Stimulated activated CD8-positive, alpha-beta memory T cell treated with anti-CD3 and anti-CD28 coated beads, Interleukin-7, amount 100 ng/mL, for 4 hours (primary cell): Measurements from ENCODE around the gene SYNGR2.
"Not testable (repeated sequence)": the region's sequence is repeated elsewhere in the genome, so short reads cannot be mapped to it uniquely, and the experiment has no call there.

Source experiments
- DNase-seq, 2 donors: peaks; one replicate each; pipeline ENCODE4 v3.0.0-alpha.2; 2020; ENCODE audit warnings: low read depth in 2 of 2

SYNGR2 gene

DNA sequence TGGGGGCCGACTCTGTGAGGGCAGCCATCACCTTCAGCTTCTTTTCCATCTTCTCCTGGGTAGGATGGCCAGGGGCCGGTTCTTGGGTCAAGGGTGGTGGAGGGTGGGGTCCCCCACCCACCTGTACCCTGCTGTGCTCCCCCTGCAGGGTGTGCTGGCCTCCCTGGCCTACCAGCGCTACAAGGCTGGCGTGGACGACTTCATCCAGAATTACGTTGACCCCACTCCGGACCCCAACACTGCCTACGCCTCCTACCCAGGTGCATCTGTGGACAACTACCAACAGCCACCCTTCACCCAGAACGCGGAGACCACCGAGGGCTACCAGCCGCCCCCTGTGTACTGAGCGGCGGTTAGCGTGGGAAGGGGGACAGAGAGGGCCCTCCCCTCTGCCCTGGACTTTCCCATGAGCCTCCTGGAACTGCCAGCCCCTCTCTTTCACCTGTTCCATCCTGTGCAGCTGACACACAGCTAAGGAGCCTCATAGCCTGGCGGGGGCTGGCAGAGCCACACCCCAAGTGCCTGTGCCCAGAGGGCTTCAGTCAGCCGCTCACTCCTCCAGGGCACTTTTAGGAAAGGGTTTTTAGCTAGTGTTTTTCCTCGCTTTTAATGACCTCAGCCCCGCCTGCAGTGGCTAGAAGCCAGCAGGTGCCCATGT is 3.3 kb downstream of the SYNGR2 start:
- DNase-seq: not testable (repeated sequence)

DNA sequence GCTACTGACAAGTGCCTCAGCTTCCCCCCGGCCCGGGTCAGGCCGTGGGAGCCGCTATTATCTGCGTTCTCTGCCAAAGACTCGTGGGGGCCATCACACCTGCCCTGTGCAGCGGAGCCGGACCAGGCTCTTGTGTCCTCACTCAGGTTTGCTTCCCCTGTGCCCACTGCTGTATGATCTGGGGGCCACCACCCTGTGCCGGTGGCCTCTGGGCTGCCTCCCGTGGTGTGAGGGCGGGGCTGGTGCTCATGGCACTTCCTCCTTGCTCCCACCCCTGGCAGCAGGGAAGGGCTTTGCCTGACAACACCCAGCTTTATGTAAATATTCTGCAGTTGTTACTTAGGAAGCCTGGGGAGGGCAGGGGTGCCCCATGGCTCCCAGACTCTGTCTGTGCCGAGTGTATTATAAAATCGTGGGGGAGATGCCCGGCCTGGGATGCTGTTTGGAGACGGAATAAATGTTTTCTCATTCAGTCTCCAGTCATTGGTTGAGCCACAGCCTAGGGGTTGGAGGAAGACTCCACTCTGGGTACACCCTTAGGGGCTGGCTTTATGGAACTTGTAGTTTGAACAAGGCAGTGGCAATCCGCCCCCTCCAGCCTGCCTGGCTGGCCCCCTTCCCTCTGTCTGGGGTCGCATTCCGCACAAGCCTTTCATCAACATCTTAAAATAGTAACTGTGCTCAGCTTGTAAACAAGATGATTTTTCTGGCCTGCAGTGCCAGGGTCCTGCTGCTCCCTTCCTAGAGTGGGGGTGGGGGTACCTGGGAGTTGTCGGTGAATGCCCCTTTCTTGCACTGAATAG is 4.1 kb downstream of the SYNGR2 start:
- DNase-seq: no peak

- no peak for DNase-seq
Observed at GRCh38 chr17:78173097-78173715, 4.8 kb downstream of the SYNGR2 start.

- no peak for DNase-seq
Observed at GRCh38 chr17:78174346-78174869, 6.0 kb downstream of the SYNGR2 start.

GRCh38 chr17:78174870-78175642 is 6.7 kb downstream of the SYNGR2 start:
- DNase-seq: no peak

GRCh38 chr17:78175643-78175981 is 7.2 kb downstream of the SYNGR2 start:
- DNase-seq: no peak

- peak; percentile 38 to 67 for DNase-seq
Observed at GRCh38 chr17:78176548-78177025, 8.2 kb downstream of the SYNGR2 start.

- DNase-seq: no peak
Observed at GRCh38 chr17:78179372-78179771, 11.0 kb downstream of the SYNGR2 start.

- no peak for DNase-seq
Observed at GRCh38 chr17:78180083-78180482, 11.7 kb downstream of the SYNGR2 start.

DNA sequence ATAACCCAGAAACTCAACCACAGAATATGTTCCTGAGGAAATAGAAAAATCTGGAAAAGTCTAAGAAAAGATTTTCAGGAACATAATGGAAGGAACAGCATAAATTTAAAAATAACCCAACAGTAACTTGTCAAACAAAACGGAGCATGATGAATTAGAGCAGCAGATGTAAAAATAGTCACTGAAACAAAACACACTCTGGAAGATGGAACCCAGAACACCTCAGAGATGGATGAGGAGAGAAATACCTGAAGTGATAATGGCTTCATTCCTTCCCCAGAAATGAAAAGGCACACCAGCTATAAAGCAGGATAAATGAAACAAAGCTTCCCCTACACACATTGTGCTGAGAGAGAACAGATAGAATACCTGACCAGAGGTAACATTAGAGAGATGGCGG is 12.1 kb downstream of the SYNGR2 start:
- no peak for DNase-seq

DNA sequence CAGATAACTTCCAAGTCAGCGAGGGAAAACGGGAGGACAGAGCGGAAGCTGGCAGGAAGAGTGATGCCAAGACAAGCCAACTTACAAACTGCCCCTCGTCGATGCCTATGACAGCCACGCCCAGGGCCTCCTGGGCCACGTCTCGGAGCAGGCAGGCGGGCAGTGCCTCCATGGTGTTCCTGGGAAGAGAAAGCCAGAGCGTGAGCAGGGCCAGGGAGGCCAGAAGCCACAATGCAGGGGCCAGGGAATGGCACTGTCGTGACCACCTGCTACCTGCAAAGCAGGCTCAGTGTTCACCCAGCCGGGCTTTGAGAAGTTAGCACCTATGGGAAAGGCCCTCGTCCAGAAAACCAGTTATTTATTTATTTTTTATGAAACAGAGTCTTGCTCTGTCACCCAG is 14.1 kb downstream of the SYNGR2 start:
- no peak for DNase-seq

DNA sequence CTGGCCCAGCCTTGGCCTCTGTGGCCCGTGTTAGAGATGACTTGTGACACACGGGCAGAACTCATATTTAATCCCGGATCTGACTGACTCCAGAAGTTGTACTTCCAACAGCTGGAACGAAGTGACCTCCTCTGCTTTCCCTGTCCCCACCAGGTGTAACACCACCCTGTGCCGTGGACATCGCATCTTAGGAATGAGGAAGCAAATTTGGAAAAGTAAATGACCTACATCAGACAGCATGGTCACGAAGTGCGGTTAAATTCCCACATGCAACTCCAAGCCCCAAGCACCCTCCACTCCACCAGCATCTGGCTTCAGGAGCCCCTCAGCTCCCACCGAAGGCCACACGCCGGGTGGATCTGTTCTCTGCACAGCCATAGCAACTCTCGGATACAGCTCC is 15.5 kb downstream of the SYNGR2 start:
- no peak for DNase-seq

- DNase-seq: no peak
Observed at GRCh38 chr17:78184351-78184750, 16.0 kb downstream of the SYNGR2 start.

DNA sequence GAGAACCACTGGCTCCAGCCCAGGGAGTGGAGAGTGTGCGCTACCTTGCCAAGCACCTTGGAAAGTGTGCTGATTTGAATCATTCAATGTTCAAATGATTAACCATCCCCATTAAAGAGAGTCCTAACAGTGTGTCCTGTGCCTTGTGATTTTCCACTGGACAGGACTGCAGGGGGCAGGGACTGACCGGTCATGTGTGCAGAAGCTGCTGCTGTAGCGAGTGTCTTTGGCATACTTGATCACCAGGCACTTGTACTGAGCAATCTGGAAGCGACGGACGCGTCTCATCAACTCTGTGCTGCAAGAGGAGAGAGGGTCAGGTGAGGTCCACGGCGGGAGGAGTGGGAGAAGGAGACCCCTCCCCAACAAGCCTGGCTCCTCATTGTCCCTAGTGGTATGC is 16.5 kb downstream of the SYNGR2 start:
- DNase-seq: no peak

- no peak for DNase-seq
Observed at GRCh38 chr17:78185981-78186691, 17.8 kb downstream of the SYNGR2 start.

- peak; percentile 38 to 66 for DNase-seq
Observed at GRCh38 chr17:78186692-78187595, 18.6 kb downstream of the SYNGR2 start, which contains the start of the genes AFMID and TK1. TSS of gene AFMID (plus strand) at chr17:78187362. CDS start at chr17:78187371, 9 bp downstream. TSS of gene TK1 (minus strand) at chr17:78187052. CDS start at chr17:78186994, 58 bp downstream.

DNA sequence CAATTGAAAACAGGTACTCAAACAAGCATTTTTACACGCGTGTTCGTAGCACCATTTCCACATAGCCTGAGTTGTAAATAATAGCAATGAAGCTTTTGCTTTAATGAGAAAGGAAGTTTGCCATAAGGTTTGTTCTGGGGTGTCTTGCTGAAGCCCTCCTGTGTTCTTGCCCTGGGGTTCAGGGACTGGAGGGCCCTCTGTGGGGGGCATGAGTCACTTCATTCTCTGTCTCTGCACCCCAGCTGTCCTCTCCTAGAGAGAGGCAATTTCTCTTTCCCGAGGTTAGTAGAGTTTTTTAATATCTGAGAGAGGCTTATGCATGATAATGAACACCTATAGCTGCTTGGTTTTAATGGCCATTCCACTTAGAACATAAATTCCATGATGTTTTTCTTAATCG is 28.3 kb downstream of the SYNGR2 start:
- DNase-seq: no peak

- DNase-seq: no peak
Observed at GRCh38 chr17:78197147-78197832, 28.9 kb downstream of the SYNGR2 start.

DNA sequence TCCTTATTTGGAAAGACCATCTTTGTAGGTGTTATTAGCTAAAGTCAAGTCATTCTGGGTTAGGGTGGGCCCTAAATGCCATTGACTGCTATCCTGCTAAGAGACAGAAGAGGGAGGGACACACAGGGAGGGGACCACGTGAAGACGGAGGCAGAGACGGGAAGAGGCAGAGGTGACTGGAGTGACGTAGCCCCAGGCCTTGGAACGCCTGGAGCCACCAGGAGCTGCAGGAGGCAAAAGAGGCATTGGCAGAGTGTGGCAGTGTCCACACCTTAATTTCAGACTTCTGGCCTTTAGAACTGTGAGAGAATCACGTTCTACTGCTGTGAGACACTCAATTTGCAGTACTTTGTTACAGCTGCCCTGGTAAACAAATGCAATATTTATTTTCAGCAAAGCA is 32.1 kb downstream of the SYNGR2 start:
- DNase-seq: no peak
